AG09319 (cell line): Measurements from ENCODE around the gene ARHGAP25.

Experiments used
- DNase-seq: peaks from one replicate; pipeline ENCODE4 v3.0.0-alpha.2; 2010; ENCODE audit warnings: low read depth; ENCODE audit errors: extremely low read depth
- CTCF ChIP-seq: IDR thresholded peaks from 2 replicates; pipeline ENCODE4 v1.5.1; 2011; ENCODE audit warnings: low read depth, mild to moderate bottlenecking, inconsistent platforms, low read length, moderate library complexity

The ARHGAP25 gene

GRCh38 chr2:68853915-68854314 lies 119.3 kb downstream of the ARHGAP25 start:
- no peak for DNase-seq

GRCh38 chr2:68854476-68854875 lies 119.9 kb downstream of the ARHGAP25 start:
- DNase-seq, result no peak
- no peak for TF ChIP-seq CTCF

More at GRCh38 chr2:68853915-68854314, 119.3 kb downstream of the ARHGAP25 start:
- no peak for TF ChIP-seq CTCF

GRCh38 chr2:68855550-68855949 lies 120.9 kb downstream of the ARHGAP25 start:
- no peak for DNase-seq

GRCh38 chr2:68857202-68857845 lies 122.7 kb downstream of the ARHGAP25 start:
- no peak for TF ChIP-seq CTCF
- DNase-seq, result no peak

More at GRCh38 chr2:68855550-68855949, 120.9 kb downstream of the ARHGAP25 start:
- TF ChIP-seq CTCF, result no peak

GRCh38 chr2:68857855-68858456 lies 123.3 kb downstream of the ARHGAP25 start:
- TF ChIP-seq CTCF, result no peak

GRCh38 chr2:68860111-68860510 lies 125.5 kb downstream of the ARHGAP25 start:
- no peak for TF ChIP-seq CTCF
- DNase-seq, result no peak

More at GRCh38 chr2:68857855-68858456, 123.3 kb downstream of the ARHGAP25 start:
- no peak for DNase-seq

GRCh38 chr2:68861330-68861729 lies 126.7 kb downstream of the ARHGAP25 start:
- no peak for TF ChIP-seq CTCF
- DNase-seq, result no peak
